AG04450 (cell line): ENCODE measurements around the gene TBC1D14. TPM values are rescaled to one million over a fixed set of nuclear protein-coding genes. Genes with fewer than 3 reads are reported as not detected.

Experiments
- CTCF ChIA-PET: fragments of 300-600, 350-600 bp; formaldehyde crosslinking; extraction: SDS; loops from one replicate; lab custom pipeline; 2022; ENCODE audit warnings: antibody characterized with exemption, inconsistent platforms; lab: Charles Lee
- POLR2A ChIA-PET: fragments of 350-600 bp; formaldehyde crosslinking; extraction: SDS; loops from one replicate; lab custom pipeline; 2021; ENCODE audit warnings: antibody characterized with exemption, inconsistent platforms; lab: Yijun Ruan, JAX
- DNase-seq: peaks from one replicate; pipeline ENCODE4 v3.0.0-alpha.2; 2011; ENCODE audit warnings: low read depth, low spot score
- H3K27ac ChIP-seq: one replicate; pipeline ENCODE4 v1.5.1; 2012; ENCODE audit warnings: low read depth, low read length, control low read depth
- H3K27me3 ChIP-seq: one replicate; pipeline ENCODE4 v1.6.0; 2012; ENCODE audit warnings: low read length; ENCODE audit not compliant: control insufficient read depth, insufficient read depth
- H3K4me3 ChIP-seq: 2 replicates; pipeline ENCODE4 v1.5.1; 2011; ENCODE audit warnings: mild to moderate bottlenecking, low read depth, low read length, control low read depth
- H3K9me3 ChIP-seq: 2 replicates; pipeline ENCODE4 v1.5.1; 2012; ENCODE audit warnings: low read length; ENCODE audit not compliant: control insufficient read depth, insufficient read depth
- CTCF ChIP-seq: IDR thresholded peaks from 2 replicates; pipeline ENCODE4 v1.5.1; 2011; ENCODE audit warnings: low read depth, low read length, control low read depth, inconsistent platforms
- polyA plus RNA-seq: library from polyadenylated mRNA; depleted of rRNA; stranded (reverse); fragments of >200 nt; gene quantifications from 2 replicates; pipeline ENCODE4 v1.2.3, GENCODE V29; 2011

TBC1D14 gene
- polyA plus RNA-seq, 1 experiment = 46.3 TPM

GRCh38 chr4:7027284-7027683 lies 117.7 kb downstream of the TBC1D14 start:
- ChIA-PET POLR2A (no interaction called here), CTCF (no interaction called here)
- TF ChIP-seq CTCF = no peak
- Histone ChIP-seq H3K27me3 (no peaks in the 10 kb centered on the region), H3K4me3 (no peak overlapping the region), H3K27ac (no peak overlapping the region), H3K9me3 (no peaks in the 10 kb centered on the region; the same call in 1 of the 2 replicates)
- DNase-seq = no peak

GRCh38 chr4:7027913-7028312 lies 118.3 kb downstream of the TBC1D14 start:
- H3K27me3 ChIP-seq = no peaks in the 10 kb centered on the region
- no peak overlapping the region for H3K4me3 ChIP-seq
- POLR2A ChIA-PET = interaction anchor here (0.7 kb wide), 1 partner anchor 23 kb away, joined by 3 read pairs; no protein-coding TSS in a partner anchor
- no peak overlapping the region for H3K27ac ChIP-seq
- no peaks in the 10 kb centered on the region; the same call in 1 of the 2 replicates for H3K9me3 ChIP-seq
- no peak for TF ChIP-seq CTCF
- CTCF ChIA-PET = no interaction called here
- DNase-seq = no peak

GRCh38 chr4:7029212-7029611 lies 119.6 kb downstream of the TBC1D14 start:
- no peak for DNase-seq
- H3K9me3 ChIP-seq = no peaks in the 10 kb centered on the region; the same call in 1 of the 2 replicates
- H3K4me3 ChIP-seq = no peak overlapping the region
- no peaks in the 10 kb centered on the region for H3K27me3 ChIP-seq
- H3K27ac ChIP-seq = no peak overlapping the region
- CTCF ChIA-PET = interaction anchor here (1.0 kb wide), 1 partner anchor 13 kb away, joined by 3 read pairs; a partner anchor contains a TSS
- no peak for TF ChIP-seq CTCF
- POLR2A ChIA-PET = no interaction called here

DNA sequence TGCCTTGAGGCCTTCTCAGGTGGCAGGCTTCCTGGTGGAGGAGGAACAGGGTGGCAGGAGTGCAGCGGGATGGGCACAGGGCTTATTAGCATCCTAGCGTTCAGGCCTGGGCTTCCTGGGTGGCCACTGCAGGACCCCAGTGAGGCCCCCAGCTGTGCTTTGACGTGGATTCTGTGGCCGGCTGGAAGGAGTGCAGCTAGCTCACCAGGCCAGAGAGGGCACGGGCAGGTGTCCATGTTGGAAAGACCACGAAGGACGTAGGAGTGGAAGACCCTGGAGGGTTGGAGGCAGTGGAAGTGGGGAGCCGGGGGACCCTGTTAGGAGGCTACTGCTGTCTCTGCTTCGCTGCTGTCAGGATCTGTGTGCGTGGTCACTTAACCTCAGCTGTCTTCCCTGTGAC lies 120.3 kb downstream of the TBC1D14 start:
- ChIA-PET CTCF (interaction anchor here (0.5 to 1.3 kb wide), 3 partner anchors 56 to 157 kb away, joined by 3 to 5 read pairs (median 3); no protein-coding TSS in a partner anchor), POLR2A (no interaction called here)
- no peak overlapping the region for H3K4me3 ChIP-seq
- no peak overlapping the region for H3K27ac ChIP-seq
- no peak for TF ChIP-seq CTCF
- H3K27me3 ChIP-seq = no peaks in the 10 kb centered on the region
- no peak for DNase-seq
- H3K9me3 ChIP-seq = peaks cover 5% of the 10 kb centered on the region; the same call in 1 of the 2 replicates

- no peak overlapping the region for H3K4me3 ChIP-seq
- peaks cover 5% of the 10 kb centered on the region; the same call in 1 of the 2 replicates for H3K9me3 ChIP-seq
- ChIA-PET CTCF (interaction anchor here (1.0 to 1.3 kb wide), 3 partner anchors 41 to 157 kb away, joined by 3 read pairs; no protein-coding TSS in a partner anchor), POLR2A (interaction anchor here (0.6 kb wide), 1 partner anchor 925 kb away, joined by 6 read pairs; no protein-coding TSS in a partner anchor)
- H3K27ac ChIP-seq = no peak overlapping the region
- no peak for DNase-seq
- H3K27me3 ChIP-seq = no peaks in the 10 kb centered on the region
- TF ChIP-seq CTCF = no peak
These were observed 121.2 kb downstream of the TBC1D14 start for GRCh38 chr4:7030856-7031255.
